ENCODE measurements around the gene UIMC1.

The UIMC1 gene

DNA sequence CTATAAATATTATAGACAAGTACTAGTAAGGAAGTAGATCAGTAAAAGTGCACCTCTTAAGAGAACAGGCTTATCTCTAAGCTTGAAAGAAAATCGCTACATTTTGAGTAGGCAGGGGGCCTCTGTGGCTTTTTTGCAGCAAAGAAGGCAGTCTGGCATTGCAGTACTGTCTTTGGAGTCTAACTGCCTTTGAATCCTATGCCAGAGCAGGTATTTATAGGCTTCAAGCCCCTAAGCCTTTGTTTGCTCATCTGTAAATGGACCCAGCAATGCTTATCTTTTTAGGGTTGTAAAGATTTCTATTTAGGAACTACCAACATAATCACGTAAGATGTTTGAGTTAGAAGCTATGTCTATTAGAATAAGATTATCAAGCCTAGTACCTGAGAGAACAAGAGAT is 83.8 kb downstream of the UIMC1 start:
- peaks cover 3% of the 10 kb centered on the region for H3K4me1 ChIP-seq (ENCODE audit: control insufficient read depth, insufficient read depth, low read length)
- H3K9ac ChIP-seq (ENCODE audit: low read length), result no peak overlapping the region
- no peak for DNase-seq (ENCODE audit: low read depth)
- H3K27me3 ChIP-seq (replicated peaks; ENCODE audit: control insufficient read depth, insufficient read depth, low read length), result no peaks in the 10 kb centered on the region
- H3K36me3 ChIP-seq (ENCODE audit: control insufficient read depth, insufficient read depth, low read length, severe bottlenecking), result peaks cover 22% of the 10 kb centered on the region
- no peaks in the 10 kb centered on the region for H3K9me3 ChIP-seq (ENCODE audit: control insufficient read depth, low read length)
- H3K4me3 ChIP-seq (ENCODE audit: low read length), result no peak overlapping the region

DNA sequence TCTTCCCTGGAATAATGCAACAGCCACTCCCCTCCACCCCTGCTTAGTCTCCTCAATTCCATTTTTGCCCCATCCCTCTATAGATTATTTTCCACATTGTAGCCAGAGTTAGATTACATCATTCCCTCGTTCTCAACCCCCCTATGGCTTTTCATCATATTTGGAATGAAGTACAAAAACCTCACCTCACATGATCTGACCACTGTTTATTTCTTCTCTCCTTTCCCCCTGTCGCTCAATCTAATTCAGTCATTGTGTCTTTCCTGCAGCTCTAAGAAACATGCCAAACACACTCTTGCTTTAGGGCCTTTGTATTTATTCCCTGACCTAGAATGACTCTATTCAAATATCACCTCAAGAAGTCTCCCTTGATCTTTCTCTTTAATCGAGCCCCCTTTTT is 84.9 kb downstream of the UIMC1 start:
- no peak overlapping the region for H3K4me3 ChIP-seq (ENCODE audit: low read length)
- no peaks in the 10 kb centered on the region for H3K4me1 ChIP-seq (ENCODE audit: control insufficient read depth, insufficient read depth, low read length)
- H3K9me3 ChIP-seq (ENCODE audit: control insufficient read depth, low read length), result no peaks in the 10 kb centered on the region
- peaks cover 23% of the 10 kb centered on the region for H3K36me3 ChIP-seq (ENCODE audit: control insufficient read depth, insufficient read depth, low read length, severe bottlenecking)
- no peak for DNase-seq (ENCODE audit: low read depth)
- H3K9ac ChIP-seq (ENCODE audit: low read length), result no peak overlapping the region
- no peaks in the 10 kb centered on the region for H3K27me3 ChIP-seq (replicated peaks; ENCODE audit: control insufficient read depth, insufficient read depth, low read length)

DNA sequence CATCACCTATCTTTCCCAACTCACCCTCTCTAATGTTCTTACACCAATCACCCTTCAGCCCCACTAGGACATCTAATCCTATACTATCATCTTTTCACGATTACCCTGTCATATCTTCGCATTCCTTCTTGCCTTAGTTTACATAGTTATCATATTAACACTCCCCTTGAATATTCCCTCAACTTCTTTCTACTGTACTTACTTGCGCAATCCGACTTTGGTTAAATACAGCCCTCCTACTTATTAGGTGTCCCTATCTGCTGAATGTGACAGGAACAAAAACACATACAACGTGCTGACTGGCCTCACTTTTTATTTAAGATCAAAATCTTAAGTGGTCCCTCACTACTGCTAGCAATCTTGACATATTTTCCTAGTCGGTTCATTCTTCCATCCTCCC is 88.0 kb downstream of the UIMC1 start:
- Histone ChIP-seq H3K27me3 (replicated peaks; ENCODE audit: control insufficient read depth, insufficient read depth, low read length) (no peaks in the 10 kb centered on the region), H3K9me3 (ENCODE audit: control insufficient read depth, low read length) (no peaks in the 10 kb centered on the region), H3K4me1 (ENCODE audit: control insufficient read depth, insufficient read depth, low read length) (no peaks in the 10 kb centered on the region), H3K4me3 (ENCODE audit: low read length) (no peak overlapping the region), H3K36me3 (ENCODE audit: control insufficient read depth, insufficient read depth, low read length, severe bottlenecking) (peaks cover 39% of the 10 kb centered on the region), H3K9ac (ENCODE audit: low read length) (no peak overlapping the region)
- no peak for DNase-seq (ENCODE audit: low read depth)

DNA sequence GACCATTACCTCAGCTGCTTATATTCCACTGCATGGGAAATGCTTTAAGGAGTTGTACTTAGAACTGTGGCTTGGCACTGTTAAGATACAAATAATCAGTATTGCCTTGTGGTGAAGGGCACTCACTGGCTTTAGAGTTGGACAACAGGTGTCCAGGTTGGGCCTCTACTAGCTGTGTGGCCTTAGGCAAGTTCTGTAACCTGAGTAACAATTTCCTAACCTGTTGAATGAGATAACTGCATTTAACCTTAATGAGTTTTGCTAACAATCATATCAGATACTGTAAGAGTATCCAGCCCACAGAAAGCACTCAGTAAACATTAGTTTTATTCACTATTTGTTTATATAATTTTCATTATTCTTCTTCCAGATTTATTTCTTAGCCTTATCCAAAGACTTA is 90.2 kb downstream of the UIMC1 start:
- DNase-seq (ENCODE audit: low read depth), result no peak
- Histone ChIP-seq H3K4me3 (ENCODE audit: low read length) (no peak overlapping the region), H3K4me1 (ENCODE audit: control insufficient read depth, insufficient read depth, low read length) (no peaks in the 10 kb centered on the region), H3K9ac (ENCODE audit: low read length) (no peak overlapping the region), H3K36me3 (ENCODE audit: control insufficient read depth, insufficient read depth, low read length, severe bottlenecking) (peaks cover 42% of the 10 kb centered on the region), H3K9me3 (ENCODE audit: control insufficient read depth, low read length) (no peaks in the 10 kb centered on the region), H3K27me3 (replicated peaks; ENCODE audit: control insufficient read depth, insufficient read depth, low read length) (no peaks in the 10 kb centered on the region)

DNA sequence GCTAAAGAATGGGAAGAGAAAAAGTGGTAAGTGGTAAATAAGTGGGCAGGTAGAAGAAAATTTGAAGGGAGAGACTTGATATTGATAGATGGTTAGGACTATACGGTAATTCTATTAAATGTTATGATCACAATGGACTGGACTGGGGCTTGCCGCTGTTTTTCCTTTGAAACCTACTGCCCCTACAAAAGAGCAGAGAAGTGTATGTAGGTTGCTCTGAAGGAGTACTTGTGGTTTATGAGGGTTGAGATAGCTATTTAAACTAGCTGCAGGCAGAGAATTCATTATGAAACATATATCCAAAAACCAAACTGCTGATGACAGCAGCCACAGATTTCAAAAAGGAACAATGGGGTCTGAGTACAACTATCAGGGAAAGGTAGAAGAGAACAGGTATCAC is 90.7 kb downstream of the UIMC1 start:
- DNase-seq (ENCODE audit: low read depth), result no peak
- no peaks in the 10 kb centered on the region for H3K9me3 ChIP-seq (ENCODE audit: control insufficient read depth, low read length)
- no peaks in the 10 kb centered on the region for H3K4me1 ChIP-seq (ENCODE audit: control insufficient read depth, insufficient read depth, low read length)
- H3K27me3 ChIP-seq (replicated peaks; ENCODE audit: control insufficient read depth, insufficient read depth, low read length), result no peaks in the 10 kb centered on the region
- H3K36me3 ChIP-seq (ENCODE audit: control insufficient read depth, insufficient read depth, low read length, severe bottlenecking), result peaks cover 42% of the 10 kb centered on the region
- no peak overlapping the region for H3K9ac ChIP-seq (ENCODE audit: low read length)
- no peak overlapping the region for H3K4me3 ChIP-seq (ENCODE audit: low read length)

DNA sequence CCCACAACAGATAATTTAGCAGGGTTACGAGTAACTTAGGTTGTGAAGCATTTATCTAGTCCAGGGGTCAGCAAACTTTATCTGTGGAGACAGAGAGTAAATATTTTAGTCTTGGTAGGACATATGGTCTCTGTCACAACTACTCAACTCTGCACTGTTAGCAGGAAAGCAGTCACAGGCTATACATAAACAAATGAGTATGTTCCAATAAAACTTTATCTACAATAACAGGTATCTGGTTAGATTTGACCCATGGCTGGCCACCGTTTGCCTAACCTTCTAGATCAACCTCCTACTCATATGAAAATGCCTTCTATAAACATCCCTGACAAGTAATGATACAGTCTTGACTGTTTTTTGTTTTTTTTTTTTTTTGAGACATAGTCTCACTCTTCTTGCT is 94.5 kb downstream of the UIMC1 start:
- H3K27me3 ChIP-seq (replicated peaks; ENCODE audit: control insufficient read depth, insufficient read depth, low read length), result no peaks in the 10 kb centered on the region
- no peak for DNase-seq (ENCODE audit: low read depth)
- H3K9me3 ChIP-seq (ENCODE audit: control insufficient read depth, low read length), result no peaks in the 10 kb centered on the region
- H3K36me3 ChIP-seq (ENCODE audit: control insufficient read depth, insufficient read depth, low read length, severe bottlenecking), result peaks cover 46% of the 10 kb centered on the region
- H3K4me1 ChIP-seq (ENCODE audit: control insufficient read depth, insufficient read depth, low read length), result no peaks in the 10 kb centered on the region
- H3K4me3 ChIP-seq (ENCODE audit: low read length), result no peak overlapping the region
- H3K9ac ChIP-seq (ENCODE audit: low read length), result no peak overlapping the region

DNA sequence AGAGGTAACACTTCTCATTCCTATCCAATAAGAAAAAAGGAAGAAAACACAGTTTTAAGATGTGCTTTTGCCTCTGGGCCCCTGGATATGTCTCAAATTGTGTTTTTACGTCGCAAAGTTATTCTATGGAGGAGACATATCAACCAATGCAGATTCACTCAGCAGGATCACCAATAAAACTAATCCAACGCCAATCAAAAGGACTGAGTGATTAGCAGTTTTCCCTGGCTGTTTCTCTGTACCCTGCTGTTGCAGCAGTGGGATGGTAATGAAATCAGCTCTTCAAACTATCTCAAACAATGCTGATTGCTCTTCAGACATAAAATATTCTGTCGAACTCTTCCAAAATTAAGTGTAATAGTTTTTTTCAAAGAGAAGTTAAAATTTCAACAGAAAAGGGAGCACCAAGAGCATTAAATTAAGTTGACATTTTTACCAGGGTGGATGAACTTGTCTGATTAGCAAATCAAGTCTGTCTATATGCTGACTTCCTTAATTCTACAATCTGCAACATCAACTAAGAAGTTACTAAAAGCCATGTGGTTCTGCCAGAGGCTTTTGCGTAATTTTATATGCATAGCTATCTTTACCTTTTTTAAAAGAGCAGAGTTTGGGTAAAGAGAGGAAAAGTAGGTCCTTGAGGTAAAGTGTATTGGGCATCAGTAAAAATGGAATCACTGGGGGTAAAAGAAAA is 97.8 kb downstream of the UIMC1 start:
- Histone ChIP-seq H3K4me1 (ENCODE audit: control insufficient read depth, insufficient read depth, low read length) (no peaks in the 10 kb centered on the region), H3K9ac (ENCODE audit: low read length) (no peak overlapping the region)

DNA sequence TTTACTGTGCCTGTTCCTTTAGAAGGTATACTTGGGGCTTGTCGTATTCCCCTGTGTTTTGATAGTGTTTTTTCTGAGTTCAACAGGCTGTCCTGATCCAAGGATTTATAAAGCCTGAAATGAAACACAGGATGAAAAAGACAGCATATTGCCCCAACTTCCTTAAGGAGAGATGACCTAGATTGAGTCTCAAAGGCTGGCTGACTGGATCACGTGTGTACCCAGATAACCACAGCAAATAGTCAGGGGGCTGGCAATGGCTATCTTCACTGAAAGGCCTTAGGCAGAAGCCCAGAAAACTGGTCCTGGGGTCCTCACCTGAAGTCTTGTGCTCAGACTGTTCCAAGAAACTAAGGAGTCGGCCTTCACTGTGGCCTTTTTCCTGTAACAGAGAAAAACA is 99.8 kb downstream of the UIMC1 start:
- Histone ChIP-seq H3K4me3 (ENCODE audit: low read length) (no peak overlapping the region), H3K27me3 (replicated peaks; ENCODE audit: control insufficient read depth, insufficient read depth, low read length) (no peaks in the 10 kb centered on the region), H3K9me3 (ENCODE audit: control insufficient read depth, low read length) (no peaks in the 10 kb centered on the region), H3K36me3 (ENCODE audit: control insufficient read depth, insufficient read depth, low read length, severe bottlenecking) (peaks cover 81% of the 10 kb centered on the region), H3K9ac (ENCODE audit: low read length) (no peak overlapping the region), H3K4me1 (ENCODE audit: control insufficient read depth, insufficient read depth, low read length) (no peaks in the 10 kb centered on the region)
- DNase-seq (ENCODE audit: low read depth), result no peak

More for the DNA sequence above, 97.8 kb downstream of the UIMC1 start:
- no peak overlapping the region for H3K4me3 ChIP-seq (ENCODE audit: low read length)
- no peaks in the 10 kb centered on the region for H3K27me3 ChIP-seq (replicated peaks; ENCODE audit: control insufficient read depth, insufficient read depth, low read length)
- H3K9me3 ChIP-seq (ENCODE audit: control insufficient read depth, low read length), result no peaks in the 10 kb centered on the region
- DNase-seq (ENCODE audit: low read depth), result no peak
- peaks cover 64% of the 10 kb centered on the region for H3K36me3 ChIP-seq (ENCODE audit: control insufficient read depth, insufficient read depth, low read length, severe bottlenecking)

DNA sequence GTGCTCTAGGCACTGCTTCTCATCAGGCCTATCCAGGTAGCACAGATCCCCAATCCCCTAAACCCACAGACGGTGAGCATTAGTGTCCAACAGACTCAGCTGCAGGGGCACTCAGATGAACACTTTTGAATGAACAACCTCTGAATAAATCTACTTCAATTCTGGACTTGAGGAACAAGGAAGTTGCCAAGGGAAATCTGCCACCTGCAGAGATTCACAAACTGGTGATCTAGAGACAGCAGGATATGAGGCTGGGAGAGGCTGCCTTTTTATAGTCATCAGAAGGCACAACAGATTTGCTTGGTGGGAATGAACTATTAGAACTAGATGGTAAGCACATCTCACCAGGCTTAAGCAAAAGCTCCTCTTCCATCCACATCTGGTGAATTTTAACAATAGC is 100.5 kb downstream of the UIMC1 start:
- Histone ChIP-seq H3K9ac (ENCODE audit: low read length) (no peak overlapping the region), H3K9me3 (ENCODE audit: control insufficient read depth, low read length) (no peaks in the 10 kb centered on the region), H3K4me1 (ENCODE audit: control insufficient read depth, insufficient read depth, low read length) (no peaks in the 10 kb centered on the region), H3K4me3 (ENCODE audit: low read length) (no peak overlapping the region), H3K27me3 (replicated peaks; ENCODE audit: control insufficient read depth, insufficient read depth, low read length) (no peaks in the 10 kb centered on the region), H3K36me3 (ENCODE audit: control insufficient read depth, insufficient read depth, low read length, severe bottlenecking) (peaks cover 76% of the 10 kb centered on the region)
- no peak for DNase-seq (ENCODE audit: low read depth)

DNA sequence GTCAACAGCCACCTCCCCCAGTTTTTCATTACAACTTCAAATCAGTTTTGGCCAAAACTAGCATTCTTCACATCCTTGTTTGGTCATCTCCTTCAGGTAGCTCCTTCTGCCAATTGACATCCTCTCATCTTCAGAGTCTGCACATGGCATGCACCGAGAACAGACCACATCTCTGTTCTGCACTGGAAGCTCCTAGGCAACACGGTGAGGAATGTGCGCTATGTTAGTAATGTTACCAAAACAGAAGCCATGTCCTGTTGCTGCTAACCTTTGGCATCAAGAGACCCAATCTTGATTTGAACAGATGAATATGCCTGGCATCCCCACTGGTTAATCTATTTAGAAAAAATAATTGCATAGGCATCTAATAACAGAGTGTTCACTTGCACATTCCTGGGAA is 102.3 kb downstream of the UIMC1 start:
- Histone ChIP-seq H3K4me1 (ENCODE audit: control insufficient read depth, insufficient read depth, low read length) (no peaks in the 10 kb centered on the region), H3K36me3 (ENCODE audit: control insufficient read depth, insufficient read depth, low read length, severe bottlenecking) (peaks cover 67% of the 10 kb centered on the region), H3K27me3 (replicated peaks; ENCODE audit: control insufficient read depth, insufficient read depth, low read length) (no peaks in the 10 kb centered on the region), H3K9ac (ENCODE audit: low read length) (no peak overlapping the region), H3K9me3 (ENCODE audit: control insufficient read depth, low read length) (no peaks in the 10 kb centered on the region), H3K4me3 (ENCODE audit: low read length) (no peak overlapping the region)
- DNase-seq (ENCODE audit: low read depth), result no peak

DNA sequence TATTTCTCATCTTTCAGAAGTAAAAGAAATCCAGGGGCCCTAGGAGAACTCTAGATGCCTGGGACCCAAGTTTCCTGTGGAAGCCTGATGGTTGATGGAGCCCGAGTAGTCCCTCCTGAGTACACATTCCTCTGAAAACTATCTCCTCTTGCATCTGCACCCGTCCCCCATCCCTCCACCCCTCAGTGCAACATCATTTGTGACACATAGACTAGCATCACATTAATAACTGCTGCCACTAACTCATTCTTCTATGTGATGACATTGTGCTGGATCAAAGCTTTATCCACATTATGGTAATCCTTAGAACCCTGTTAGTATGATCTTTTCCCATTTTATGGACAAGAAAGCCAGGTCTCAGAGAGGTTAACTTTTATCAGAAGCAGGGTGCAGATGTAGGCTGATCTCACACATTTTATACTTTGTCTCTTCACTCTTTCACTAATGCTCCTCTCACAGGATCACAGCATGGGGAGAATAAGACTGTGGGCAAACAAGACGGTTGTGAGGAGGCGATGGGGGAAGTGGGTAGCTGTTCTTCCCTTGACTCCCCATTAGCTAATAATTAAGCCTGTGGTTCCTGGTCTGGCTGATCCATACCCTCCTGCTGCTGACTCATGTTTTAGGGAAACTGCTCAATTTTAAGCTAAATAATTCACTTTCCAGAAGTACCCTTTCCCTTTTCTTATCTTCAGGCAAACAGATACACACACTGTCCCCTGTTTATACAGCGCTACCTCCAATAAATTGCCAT is 103.5 kb downstream of the UIMC1 start:
- DNase-seq (ENCODE audit: low read depth), result no peak
- Histone ChIP-seq H3K4me3 (ENCODE audit: low read length) (no peak overlapping the region), H3K9me3 (ENCODE audit: control insufficient read depth, low read length) (no peaks in the 10 kb centered on the region), H3K36me3 (ENCODE audit: control insufficient read depth, insufficient read depth, low read length, severe bottlenecking) (peaks cover 62% of the 10 kb centered on the region), H3K4me1 (ENCODE audit: control insufficient read depth, insufficient read depth, low read length) (no peaks in the 10 kb centered on the region), H3K9ac (ENCODE audit: low read length) (no peak overlapping the region), H3K27me3 (replicated peaks; ENCODE audit: control insufficient read depth, insufficient read depth, low read length) (no peaks in the 10 kb centered on the region)

All from adipocyte (in vitro differentiated cells).